Endothelial cell of umbilical vein (primary cell): ENCODE data around the gene FAM168A.

Source experiments
- FOS ChIP-seq: IDR thresholded peaks from 2 replicates; pipeline ENCODE4 v1.6.1; 2011; ENCODE audit warnings: mild to moderate bottlenecking, low read length, moderate library complexity, borderline replicate concordance; ENCODE audit not compliant: insufficient read depth
- MYC ChIP-seq: IDR thresholded peaks from one replicate; pipeline ENCODE4 v1.6.1; 2011; ENCODE audit warnings: mild to moderate bottlenecking, low read depth, low read length

DNA sequence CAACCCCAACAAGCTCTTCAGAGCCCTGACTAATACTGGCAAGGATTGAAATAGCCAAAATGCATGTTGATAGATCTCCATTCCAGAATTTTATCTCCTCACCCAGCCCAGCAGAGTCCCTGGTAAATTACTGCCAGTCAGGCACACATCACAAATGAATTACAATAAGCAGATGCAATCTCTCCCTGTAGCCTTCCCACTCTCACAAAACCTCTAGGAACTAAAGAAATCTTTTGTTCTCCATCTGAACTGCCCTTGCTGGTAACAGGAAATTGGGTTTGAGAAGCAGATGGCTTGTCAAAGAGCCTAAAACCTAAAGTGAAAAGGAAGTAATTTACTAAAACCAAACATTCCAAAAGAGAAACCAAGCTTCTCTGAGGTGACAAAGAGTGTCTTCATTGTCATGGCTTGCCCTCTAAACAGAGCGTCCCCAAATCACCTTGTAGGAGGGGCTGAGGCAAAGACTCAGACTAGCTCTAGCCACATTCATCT lies 59.5 kb downstream of the FAM168A start:
- TF ChIP-seq MYC (no peak), FOS (no peak)
